Left lung (tissue), 10 donors: ENCODE data around the gene DMGDH. TPM values are rescaled to one million over a fixed set of nuclear protein-coding genes. Genes with fewer than 3 reads are reported as not detected.

Experiments
- ATAC-seq: fragments of 200-7000 bp; cut with Tn5 transposase; one replicate; pipeline ENCODE4 v1.9.1; 2020; ENCODE audit warnings: moderate library complexity
- DNase-seq, 4 donors: peaks; one replicate each; pipeline ENCODE4 v3.0.0-alpha.2; 2013 to 2020
- H3K27ac ChIP-seq, 2 donors: fragments of 200-600 bp; sonication (generic) in 1 of 2; one replicate each; pipeline versions ENCODE4 v1.5.0 to v1.8.0; 2020 to 2021
- H3K27me3 ChIP-seq, 2 donors: fragments of 200-600 bp; sonication (generic) in 1 of 2; one replicate each; pipeline versions ENCODE4 v1.5.0 to v1.8.0; 2020 to 2021
- H3K36me3 ChIP-seq, 2 donors: fragments of 200-600 bp; sonication (generic) in 1 of 2; one replicate each; pipeline versions ENCODE4 v1.5.0 to v1.8.0; 2020 to 2021
- H3K4me1 ChIP-seq, 2 donors: fragments of 200-600 bp; one replicate each; pipeline ENCODE4 v1.8.0; 2021
- H3K4me3 ChIP-seq, 2 donors: fragments of 200-600 bp; sonication (generic) in 1 of 2; one replicate each; pipeline versions ENCODE4 v1.5.0 to v1.8.0; 2020 to 2021; ENCODE audit warnings: mild to moderate bottlenecking in 1 of 2
- H3K9me3 ChIP-seq, 2 donors: fragments of 200-600 bp; sonication (generic) in 1 of 2; one replicate each; pipeline versions ENCODE4 v1.5.0 to v1.8.0; 2020 to 2021
- intact Hi-C, 2 donors: fragments of 100-400 bp; cut with DNase I; formaldehyde crosslinking; loops; one replicate each; pipeline versions ENCODE4 v1.11.2 to v1.14.2; 2022
- polyA plus RNA-seq, 6 donors: library from polyadenylated mRNA; unstranded; fragments of 120-200 nt; gene quantifications; one replicate each; pipeline ENCODE4 v1.2.1, GENCODE V29; 2013; ENCODE audit not compliant: insufficient read length in 6 of 6
- total RNA-seq, 2 donors: library from RNA; stranded (reverse); fragmentation: NEBNext Ultra II Directional; extraction: Animal tissue kit (Norgen Biotek cat#: 25700); gene quantifications; one replicate each; pipeline ENCODE4 v1.2.1, GENCODE V29; 2021
- TF ChIP-seq, protein P1 (sequence below), 2 donors: fragments of 200-600 bp; sonication (generic) in 1 of 2; IDR thresholded peaks; one replicate each; pipeline versions ENCODE4 v1.5.0 to v1.8.0; 2021; ENCODE audit warnings: antibody characterized with exemption in 2 of 2
- donor health status: DM: no; HTN: yes; CAD: no.
- donor health status: DM: no; HTN: no; CAD: no.

DMGDH gene
- total and polyA plus RNA-seq, 8 donors, result 0.90 to 3.1 (median 1.5) TPM

DNA sequence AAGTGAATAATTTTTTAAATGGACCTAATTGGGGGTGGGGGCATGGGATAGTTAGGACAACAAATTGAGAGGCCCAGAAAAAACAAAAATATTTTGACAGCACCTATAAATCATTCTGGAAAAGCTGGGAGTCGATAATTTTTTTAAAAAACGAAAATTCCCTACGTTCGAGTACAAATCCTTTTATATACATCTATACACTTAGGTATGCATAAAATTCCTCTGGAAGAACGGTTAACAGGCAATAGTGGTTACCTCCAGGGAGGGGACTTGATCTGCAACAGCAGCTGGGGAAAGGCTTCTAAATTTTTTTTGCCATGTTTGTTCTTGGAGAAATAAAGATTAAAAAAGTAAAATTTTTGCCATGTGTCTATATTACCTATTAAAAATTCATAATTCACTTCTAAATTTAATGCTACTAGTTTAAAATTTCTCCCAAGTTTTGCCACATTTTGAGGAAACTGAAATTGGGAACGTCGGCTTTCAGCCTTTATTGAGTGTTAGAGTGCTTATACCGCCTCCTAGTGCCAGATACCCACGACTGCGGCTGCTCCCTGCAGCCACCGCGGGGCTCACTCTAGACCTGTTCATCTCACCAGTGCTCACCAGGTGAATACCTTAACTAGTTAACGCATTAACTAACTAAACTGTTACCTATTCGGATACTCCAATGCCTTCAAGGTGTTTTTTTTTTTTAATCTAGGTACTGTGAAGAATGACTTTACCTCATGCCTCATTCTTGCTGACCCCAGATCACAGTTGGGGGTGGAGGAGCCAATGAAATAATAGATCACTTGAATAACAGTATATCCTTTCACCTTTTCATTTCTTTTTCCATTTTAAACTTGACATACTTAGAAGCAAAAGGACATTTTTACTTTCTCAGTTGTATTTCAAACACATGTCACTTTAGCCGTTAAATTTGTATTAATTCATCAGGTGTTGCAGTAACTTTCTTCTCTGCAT, 40.3 kb upstream of the DMGDH start:
- H3K9me3 ChIP-seq, result no peaks in the 10 kb centered on the region

DNA sequence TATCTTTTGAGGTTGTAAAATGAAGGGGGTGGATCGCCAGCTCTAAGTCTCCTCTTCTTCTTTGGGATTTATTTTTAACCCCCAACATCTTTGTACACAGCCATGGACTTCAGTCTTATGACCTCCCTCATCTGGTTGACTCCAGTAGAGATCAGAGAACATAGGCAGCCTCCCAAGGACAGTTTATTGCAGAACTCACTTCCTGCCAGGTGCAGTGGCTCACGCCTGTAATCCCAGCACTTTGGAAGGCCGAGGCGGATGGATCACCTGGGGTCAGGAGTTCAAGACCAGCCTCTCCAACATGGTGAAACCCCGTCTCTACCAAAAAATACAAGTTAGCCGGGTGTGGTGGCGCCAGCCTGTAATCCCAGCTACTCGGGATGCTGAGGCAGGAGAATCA, 39.3 kb upstream of the DMGDH start:
- Histone ChIP-seq H3K4me1 (no peaks in the 10 kb centered on the region), H3K36me3 (no peaks in the 10 kb centered on the region), H3K27ac (no peak overlapping the region), H3K9me3 (no peaks in the 10 kb centered on the region), H3K4me3 (no peak overlapping the region), H3K27me3 (peaks cover 36 to 46% of the 10 kb centered on the region in 2 donors)
- TF ChIP-seq, protein P1, sequence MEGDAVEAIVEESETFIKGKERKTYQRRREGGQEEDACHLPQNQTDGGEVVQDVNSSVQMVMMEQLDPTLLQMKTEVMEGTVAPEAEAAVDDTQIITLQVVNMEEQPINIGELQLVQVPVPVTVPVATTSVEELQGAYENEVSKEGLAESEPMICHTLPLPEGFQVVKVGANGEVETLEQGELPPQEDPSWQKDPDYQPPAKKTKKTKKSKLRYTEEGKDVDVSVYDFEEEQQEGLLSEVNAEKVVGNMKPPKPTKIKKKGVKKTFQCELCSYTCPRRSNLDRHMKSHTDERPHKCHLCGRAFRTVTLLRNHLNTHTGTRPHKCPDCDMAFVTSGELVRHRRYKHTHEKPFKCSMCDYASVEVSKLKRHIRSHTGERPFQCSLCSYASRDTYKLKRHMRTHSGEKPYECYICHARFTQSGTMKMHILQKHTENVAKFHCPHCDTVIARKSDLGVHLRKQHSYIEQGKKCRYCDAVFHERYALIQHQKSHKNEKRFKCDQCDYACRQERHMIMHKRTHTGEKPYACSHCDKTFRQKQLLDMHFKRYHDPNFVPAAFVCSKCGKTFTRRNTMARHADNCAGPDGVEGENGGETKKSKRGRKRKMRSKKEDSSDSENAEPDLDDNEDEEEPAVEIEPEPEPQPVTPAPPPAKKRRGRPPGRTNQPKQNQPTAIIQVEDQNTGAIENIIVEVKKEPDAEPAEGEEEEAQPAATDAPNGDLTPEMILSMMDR (IDR thresholded peaks at IDR 0.05), result no peak
- intact Hi-C loops, result no loop called here
- no peak for ATAC-seq
- DNase-seq, result no peak

More for the DNA sequence above, 40.3 kb upstream of the DMGDH start:
- intact Hi-C loops, result no loop called here
- no peaks in the 10 kb centered on the region for H3K4me1 ChIP-seq
- H3K36me3 ChIP-seq, result no peaks in the 10 kb centered on the region
- TF ChIP-seq, protein P1 (IDR thresholded peaks at IDR 0.05), result peak in 1 of 2 donors; percentile 60
- H3K4me3 ChIP-seq, result no peak overlapping the region
- ATAC-seq (peak; percentile 71), DNase-seq (no peak)
- H3K27me3 ChIP-seq, result peaks cover 36 to 54% of the 10 kb centered on the region in 2 donors
- H3K27ac ChIP-seq, result no peak overlapping the region

DNA sequence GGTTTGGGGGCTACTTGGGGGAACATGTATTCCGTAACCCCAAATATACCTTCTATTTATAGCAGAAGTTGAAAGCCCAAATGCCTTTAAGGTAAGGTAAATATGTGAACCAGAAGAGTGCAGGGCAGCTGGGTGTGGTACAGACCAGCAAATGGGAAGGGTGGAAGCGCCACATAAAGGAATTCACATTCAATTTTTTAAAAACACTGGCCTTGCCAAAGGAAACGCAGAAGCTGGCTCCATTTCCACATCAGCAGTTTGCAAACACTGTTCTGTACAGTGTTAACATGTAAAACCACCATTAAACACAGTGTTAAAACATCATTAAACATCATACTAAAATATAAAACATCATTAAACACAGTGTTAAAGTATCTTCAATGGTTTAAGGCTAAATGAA, 38.6 kb upstream of the DMGDH start:
- no peak overlapping the region for H3K27ac ChIP-seq
- TF ChIP-seq, protein P1 (IDR thresholded peaks at IDR 0.05), result no peak

DNA sequence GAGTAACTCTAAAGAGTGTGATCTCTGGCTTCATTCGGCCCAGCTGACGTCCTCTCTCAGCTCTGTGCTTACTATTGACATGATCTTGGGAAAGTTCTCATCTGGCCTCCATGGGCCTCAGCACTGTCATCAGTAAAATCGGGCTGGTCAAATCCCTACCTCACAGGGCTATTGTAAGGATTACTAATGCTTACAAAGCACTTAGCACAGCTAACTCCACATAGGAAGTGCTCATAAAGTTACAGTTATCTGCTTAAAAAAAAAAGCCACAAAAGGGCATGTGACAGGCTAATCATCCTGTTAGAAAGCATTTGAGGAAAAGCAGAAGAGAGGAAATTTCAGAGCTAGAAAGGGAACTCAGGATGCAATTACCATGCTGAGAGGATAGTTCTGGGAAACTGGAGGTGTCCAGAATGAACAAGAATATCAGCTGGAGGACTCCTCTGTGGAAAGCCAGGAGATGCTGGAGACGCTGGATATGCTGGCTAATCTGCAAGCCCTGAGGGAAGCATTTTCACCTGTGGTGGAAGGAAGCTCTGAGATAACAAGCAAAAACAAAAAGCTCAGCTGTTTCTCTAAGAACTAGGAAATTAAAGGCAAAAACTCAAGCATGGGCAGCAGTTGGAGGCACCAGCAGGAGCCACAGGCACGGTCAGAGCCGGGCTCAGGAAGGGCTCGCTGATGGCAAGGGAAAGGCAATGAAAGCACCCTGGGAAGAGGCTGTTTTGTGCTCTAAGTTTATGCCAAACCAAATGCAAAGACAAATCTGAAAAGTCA, 37.7 kb upstream of the DMGDH start:
- TF ChIP-seq, protein P1 (IDR thresholded peaks at IDR 0.05), result no peak
- H3K27me3 ChIP-seq, result peaks cover 28 to 30% of the 10 kb centered on the region in 2 donors
- DNase-seq (no peak), ATAC-seq (peak; percentile 58)
- no peak overlapping the region for H3K27ac ChIP-seq
- H3K36me3 ChIP-seq, result no peaks in the 10 kb centered on the region
- H3K4me3 ChIP-seq, result no peak overlapping the region
- no peaks in the 10 kb centered on the region for H3K9me3 ChIP-seq
- H3K4me1 ChIP-seq, result no peaks in the 10 kb centered on the region
- intact Hi-C loops, result no loop called here

More for the DNA sequence above, 38.6 kb upstream of the DMGDH start:
- peaks cover 36 to 39% of the 10 kb centered on the region in 2 donors for H3K27me3 ChIP-seq
- H3K9me3 ChIP-seq, result no peaks in the 10 kb centered on the region
- ATAC-seq (no peak), DNase-seq (no peak)
- no peak overlapping the region for H3K4me3 ChIP-seq
- H3K36me3 ChIP-seq, result no peaks in the 10 kb centered on the region
- intact Hi-C loops, result no loop called here
- no peaks in the 10 kb centered on the region for H3K4me1 ChIP-seq

DNA sequence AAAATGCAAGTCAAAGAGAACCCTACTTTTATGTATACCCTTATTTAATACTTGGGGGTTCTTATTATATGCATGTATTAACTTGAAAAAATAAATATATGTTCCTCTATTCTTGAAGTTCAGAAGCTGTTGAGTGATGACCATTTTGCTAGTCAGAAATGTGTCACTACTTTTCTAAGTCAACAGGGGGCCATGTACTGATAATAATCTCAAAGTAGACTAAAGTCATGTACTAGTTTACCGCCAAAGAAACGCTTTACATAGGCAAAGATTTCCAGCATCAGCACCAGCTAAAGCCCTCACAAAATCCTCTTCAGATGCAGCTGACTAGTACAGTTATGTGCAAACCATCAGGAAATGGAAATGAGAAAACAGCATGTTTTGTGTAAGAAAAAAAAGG, 36.4 kb upstream of the DMGDH start:
- intact Hi-C loops, result no loop called here

More for the DNA sequence above, 36.4 kb upstream of the DMGDH start:
- no peak for ATAC-seq
- Histone ChIP-seq H3K27me3 (peaks cover 15 to 17% of the 10 kb centered on the region in 2 donors), H3K4me1 (no peaks in the 10 kb centered on the region), H3K36me3 (no peaks in the 10 kb centered on the region), H3K27ac (no peak overlapping the region), H3K9me3 (no peaks in the 10 kb centered on the region), H3K4me3 (no peak overlapping the region)
- TF ChIP-seq, protein P1 (IDR thresholded peaks at IDR 0.05), result no peak
- no peak for DNase-seq
